ENCODE measurements around the gene MDH2. TPM values are rescaled to one million over a fixed set of nuclear protein-coding genes. Genes with fewer than 3 reads are reported as not detected.
"Not testable (repeated sequence)": the region's sequence is repeated elsewhere in the genome, so short reads cannot be mapped to it uniquely, and the experiment has no call there.

Gene MDH2
- polyA plus RNA-seq, 1 experiment: 116 TPM

DNA sequence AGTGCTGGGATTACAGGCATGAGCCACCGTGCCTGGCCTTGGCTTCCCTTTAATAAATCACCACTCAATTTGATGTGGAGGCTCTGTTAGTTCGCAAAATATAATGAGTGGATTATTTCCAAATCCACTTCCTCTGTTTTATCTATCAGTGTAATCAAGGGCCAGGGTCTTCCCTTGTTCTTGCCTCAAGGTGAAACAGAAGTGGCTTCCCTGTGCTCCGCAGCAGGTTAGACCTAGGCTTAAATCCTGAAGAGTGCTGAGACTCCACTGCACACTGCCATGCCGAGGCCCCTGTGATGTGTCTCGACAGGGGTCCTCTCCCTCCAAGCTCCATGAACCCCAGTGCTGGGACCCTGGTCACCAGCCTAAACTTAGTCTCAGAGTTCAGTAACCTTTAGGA, 59.0 kb downstream of the MDH2 start:
- TF ChIP-seq, protein P1, sequence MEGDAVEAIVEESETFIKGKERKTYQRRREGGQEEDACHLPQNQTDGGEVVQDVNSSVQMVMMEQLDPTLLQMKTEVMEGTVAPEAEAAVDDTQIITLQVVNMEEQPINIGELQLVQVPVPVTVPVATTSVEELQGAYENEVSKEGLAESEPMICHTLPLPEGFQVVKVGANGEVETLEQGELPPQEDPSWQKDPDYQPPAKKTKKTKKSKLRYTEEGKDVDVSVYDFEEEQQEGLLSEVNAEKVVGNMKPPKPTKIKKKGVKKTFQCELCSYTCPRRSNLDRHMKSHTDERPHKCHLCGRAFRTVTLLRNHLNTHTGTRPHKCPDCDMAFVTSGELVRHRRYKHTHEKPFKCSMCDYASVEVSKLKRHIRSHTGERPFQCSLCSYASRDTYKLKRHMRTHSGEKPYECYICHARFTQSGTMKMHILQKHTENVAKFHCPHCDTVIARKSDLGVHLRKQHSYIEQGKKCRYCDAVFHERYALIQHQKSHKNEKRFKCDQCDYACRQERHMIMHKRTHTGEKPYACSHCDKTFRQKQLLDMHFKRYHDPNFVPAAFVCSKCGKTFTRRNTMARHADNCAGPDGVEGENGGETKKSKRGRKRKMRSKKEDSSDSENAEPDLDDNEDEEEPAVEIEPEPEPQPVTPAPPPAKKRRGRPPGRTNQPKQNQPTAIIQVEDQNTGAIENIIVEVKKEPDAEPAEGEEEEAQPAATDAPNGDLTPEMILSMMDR (IDR thresholded peaks at IDR 0.05; ENCODE audit: low read depth, low read length): no peak
- H3K4me3 ChIP-seq (ENCODE audit: low read depth, low read length): no peak overlapping the region
- no peaks in the 10 kb centered on the region for H3K9me3 ChIP-seq (ENCODE audit: control insufficient read depth, insufficient read depth, low read length)
- H3K27me3 ChIP-seq (ENCODE audit: control insufficient read depth, insufficient read depth, low read length): no peaks in the 10 kb centered on the region
- POLR2A ChIA-PET: no interaction called here
- CTCF ChIA-PET: no interaction called here
- DNase-seq (ENCODE audit: low read depth, low spot score): no peak
- H3K27ac ChIP-seq (ENCODE audit: low read depth, low read length): no peak overlapping the region

DNA sequence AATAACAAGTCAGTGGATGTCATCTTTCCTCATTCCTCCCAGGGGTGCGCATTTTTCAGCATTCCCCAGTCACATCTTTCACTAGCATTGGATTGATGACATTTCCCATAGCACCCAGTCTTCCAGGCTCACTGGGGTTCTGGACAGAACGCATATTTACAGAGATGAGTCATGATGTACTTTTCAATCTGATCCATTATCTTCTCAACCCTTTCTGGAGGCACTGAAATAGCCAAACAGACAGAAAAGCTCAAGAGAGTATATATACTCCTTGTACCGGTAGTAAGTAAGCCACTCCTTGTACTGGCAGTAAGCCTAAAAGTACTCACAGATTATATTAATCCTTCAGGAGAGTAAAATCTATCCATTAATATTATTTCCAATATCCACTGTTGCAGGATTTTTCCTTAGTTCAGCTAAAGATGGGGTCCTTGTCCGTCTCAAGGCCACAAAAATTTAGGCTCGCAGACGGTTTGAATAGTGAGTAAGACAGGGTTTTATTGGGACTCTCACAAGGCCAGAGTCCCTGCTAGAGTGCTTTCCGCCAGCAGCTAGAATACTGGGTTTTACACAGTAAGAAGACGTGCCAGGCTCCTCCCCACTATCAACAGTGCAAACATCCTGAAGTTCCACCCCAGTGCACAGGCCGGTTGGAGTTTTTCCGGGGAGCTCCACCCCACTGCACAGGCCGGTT, 60.8 kb downstream of the MDH2 start:
- CTCF ChIA-PET: no interaction called here
- POLR2A ChIA-PET: no interaction called here
- DNase-seq (ENCODE audit: low read depth, low spot score): no peak
- TF ChIP-seq, protein P1 (IDR thresholded peaks at IDR 0.05; ENCODE audit: low read depth, low read length): no peak
- H3K27ac ChIP-seq (ENCODE audit: low read depth, low read length): no peak overlapping the region
- H3K27me3 ChIP-seq (ENCODE audit: control insufficient read depth, insufficient read depth, low read length): no peaks in the 10 kb centered on the region
- no peaks in the 10 kb centered on the region for H3K9me3 ChIP-seq (ENCODE audit: control insufficient read depth, insufficient read depth, low read length)
- H3K4me3 ChIP-seq (ENCODE audit: low read depth, low read length): no peak overlapping the region

DNA sequence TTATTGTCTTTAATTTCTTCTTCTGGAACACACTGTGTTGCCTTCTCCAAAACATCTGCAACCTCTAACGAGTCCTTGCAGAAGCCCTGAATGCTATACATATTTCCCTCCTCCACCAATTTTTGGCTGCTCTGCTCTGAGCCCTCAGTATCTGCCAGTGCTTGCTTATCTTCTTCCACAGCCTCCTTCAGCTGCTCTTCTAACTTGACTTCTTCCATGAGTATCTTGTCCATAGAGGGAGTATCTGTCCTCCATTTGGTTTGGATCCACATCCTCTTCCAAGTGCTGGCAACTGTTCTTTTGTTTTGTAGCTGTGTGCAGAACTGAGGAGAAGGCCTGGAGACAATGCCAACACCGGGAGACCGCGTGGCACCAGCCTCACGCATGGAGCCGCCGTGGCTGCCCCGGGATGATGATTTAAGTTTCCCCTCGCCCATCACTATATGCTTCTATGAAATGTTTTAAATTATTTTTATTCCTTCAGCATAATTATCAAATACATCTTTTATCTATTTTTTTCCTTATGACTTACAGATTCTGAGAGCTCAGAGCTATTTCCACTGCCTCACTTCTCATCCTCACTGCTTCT, 65.2 kb downstream of the MDH2 start:
- H3K4me3 ChIP-seq (ENCODE audit: low read depth, low read length); CTCF ChIA-PET; H3K27me3 ChIP-seq (ENCODE audit: control insufficient read depth, insufficient read depth, low read length); POLR2A ChIA-PET; H3K9me3 ChIP-seq (ENCODE audit: control insufficient read depth, insufficient read depth, low read length); DNase-seq (ENCODE audit: low read depth, low spot score); H3K27ac ChIP-seq (ENCODE audit: low read depth, low read length): not testable (repeated sequence)

DNA sequence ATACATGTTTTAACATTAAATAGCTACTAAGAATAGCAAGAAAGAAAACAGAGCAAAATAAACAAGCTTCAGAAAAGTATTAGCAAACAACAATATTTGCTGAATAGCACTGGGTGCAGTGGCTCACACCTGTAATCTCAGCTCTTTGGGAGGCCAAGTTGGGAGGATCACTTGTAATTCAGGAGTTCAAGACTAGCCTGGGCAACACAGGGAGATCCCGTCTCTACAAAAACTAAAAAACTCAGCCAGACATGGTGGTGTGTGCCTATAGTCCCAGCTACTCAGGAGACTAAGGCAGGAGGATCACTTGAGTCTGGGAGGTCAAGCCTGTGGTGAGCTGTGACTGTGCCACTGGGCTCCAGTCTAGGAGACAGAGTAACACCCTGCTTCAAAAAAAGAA, 66.8 kb downstream of the MDH2 start:
- POLR2A ChIA-PET; H3K27me3 ChIP-seq (ENCODE audit: control insufficient read depth, insufficient read depth, low read length); H3K9me3 ChIP-seq (ENCODE audit: control insufficient read depth, insufficient read depth, low read length); DNase-seq (ENCODE audit: low read depth, low spot score); H3K27ac ChIP-seq (ENCODE audit: low read depth, low read length); H3K4me3 ChIP-seq (ENCODE audit: low read depth, low read length): not testable (repeated sequence)
- CTCF ChIA-PET: interaction anchor here (1.0 kb wide), 1 partner anchor 46 kb away, joined by 5 read pairs; no protein-coding TSS in a partner anchor

Small RNAs within 50 kb of the gene (small RNA-seq; reads per million reads assigned to genes)
- not detected for gene RNU6-863P (ENCODE audit: insufficient read length, low read depth)

Other genes starting within 250 kb of the MDH2 start
- not detected in 2 replicates for gene CCL24, start 234.3 kb upstream of the MDH2 start, polyA plus RNA-seq (2011; rRNA removed)
- gene RHBDD2, start 169.1 kb upstream of the MDH2 start, polyA plus RNA-seq (2011; rRNA removed): 34.9 and 50.0 TPM in 2 replicates
- 39.0 and 46.5 TPM in 2 replicates for gene POR, start 133.0 kb upstream of the MDH2 start, polyA plus RNA-seq (2011; rRNA removed)
- 46.3 and 59.1 TPM in 2 replicates for gene TMEM120A, start 53.5 kb upstream of the MDH2 start, polyA plus RNA-seq (2011; rRNA removed)
- 67.5 and 77.0 TPM in 2 replicates for gene STYXL1, start 106 bp upstream of the MDH2 start, polyA plus RNA-seq (2011; rRNA removed)
- 1.5 and 2.0 TPM in 2 replicates for gene SRRM3, start 153.8 kb downstream of the MDH2 start, polyA plus RNA-seq (2011; rRNA removed)

Data from AG04450 (cell line).